Effector CD8-positive, alpha-beta T cell (primary cell): Measurements from ENCODE around the gene C1orf56.
A peak's percentile ranks its signal among the peaks of the same experiment; 100 is the strongest.
"Not testable (repeated sequence)": the region's sequence is repeated elsewhere in the genome, so short reads cannot be mapped to it uniquely, and the experiment has no call there.

Experiments used
- DNase-seq: peaks from one replicate; lab custom pipeline; 2025; lab: John Stamatoyannopoulos, UW

The C1orf56 gene

GRCh38 chr1:151061704-151062103 lies 14.2 kb downstream of the C1orf56 start:
- DNase-seq: no peak

- DNase-seq: no peak
Measured at GRCh38 chr1:151062741-151063371, 15.3 kb downstream of the C1orf56 start.

- DNase-seq: no peak
Measured at GRCh38 chr1:151065089-151065645, 17.6 kb downstream of the C1orf56 start.

- DNase-seq: no peak
Measured at GRCh38 chr1:151067185-151067584, 19.6 kb downstream of the C1orf56 start.

GRCh38 chr1:151069103-151069486 lies 21.5 kb downstream of the C1orf56 start:
- no peak for DNase-seq

- DNase-seq: peak; percentile 87
Measured at GRCh38 chr1:151070474-151071276, 23.1 kb downstream of the C1orf56 start, which contains the start of gene GABPB2. Gene GABPB2, plus strand, starts transcription at chr1:151070761. Its CDS starts 17,429 bp downstream, at chr1:151088190.

- DNase-seq: no peak
Measured at GRCh38 chr1:151072224-151072623, 24.7 kb downstream of the C1orf56 start.

- DNase-seq: no peak
Measured at GRCh38 chr1:151085953-151086559, 38.5 kb downstream of the C1orf56 start.

GRCh38 chr1:151097426-151097825 lies 49.9 kb downstream of the C1orf56 start:
- DNase-seq: not testable (repeated sequence)

- no peak for DNase-seq
Measured at GRCh38 chr1:151098126-151098525, 50.6 kb downstream of the C1orf56 start.
